ENCODE measurements around the gene SLC35A3. TPM values are rescaled to one million over a fixed set of nuclear protein-coding genes. Genes with fewer than 3 reads are reported as not detected.

SLC35A3 gene
- total and polyA plus RNA-seq, 10 of the 15 experiments (the other 5 are each of a cell fraction or from before 2014, with no cell fraction given): 3.6 to 24.3 (median 15.4) TPM

GRCh38 chr1:99993468-99993845 lies 23.7 kb downstream of the SLC35A3 start:
- ChIA-PET CTCF (no interaction called here), SMC1A (ENCODE audit: uncharacterized antibody, unreplicated experiment) (no interaction called here), POLR2A (no interaction called here), RAD21 (ENCODE audit: unreplicated experiment) (no interaction called here)
- in situ Hi-C loops (cut with MboI): no loop called here
- H3K79me2 ChIP-seq (ENCODE audit: control insufficient read depth, insufficient read depth, low read length): peaks cover 2% of the 10 kb centered on the region
- H3K36me3 ChIP-seq (ENCODE audit: control insufficient read depth in 2 of 2, insufficient read depth in 2 of 2, low read length in 1 of 2): no peaks in the 10 kb centered on the region; a peak in 1 of 4 replicates
- H3K27me3 ChIP-seq (replicated peaks in 1 of 2; ENCODE audit: control insufficient read depth in 2 of 2, insufficient read depth in 2 of 2, low read length in 1 of 2): no peaks in the 10 kb centered on the region
- intact Hi-C loops (cut with micrococcal nuclease; ENCODE audit: unreplicated experiment): no loop called here
- no peaks in the 10 kb centered on the region for H3K4me1 ChIP-seq (ENCODE audit: control insufficient read depth, insufficient read depth, low read length)
- no peak for FAIRE-seq
- no peaks in the 10 kb centered on the region; the same call in 1 of the 3 replicates for H3K9me3 ChIP-seq (replicated peaks; ENCODE audit: control insufficient read depth, insufficient read depth, low read length)
- ATAC-seq: no peak
- no peak for DNase-seq (ENCODE audit: low read depth, low spot score)
- over 99% methylated on average over 5 of the region's 5 CpGs for WGBS (ENCODE audit: insufficient coverage, insufficient replicate concordance, low lambda C conversion rate, missing lambda C conversion rate)
- no peak overlapping the region for H3K9ac ChIP-seq (ENCODE audit: control insufficient read depth, insufficient read depth, low read length)
- H2AFZ ChIP-seq (ENCODE audit: control insufficient read depth, low read depth, low read length): no peak overlapping the region
- no peak overlapping the region for H3K4me2 ChIP-seq (ENCODE audit: control insufficient read depth, insufficient read depth)
- BruUV-seq (replicated peaks): no TSS peak
- no peak overlapping the region for H3K4me3 ChIP-seq
- TF ChIP-seq MTA2 (IDR thresholded peaks at IDR 0.05; ENCODE audit: low read depth) (no peak), CHD1 (IDR thresholded peaks at IDR 0.05; ENCODE audit: low read depth, low read length) (no peak), YBX1 (IDR thresholded peaks at IDR 0.05) (no peak), PRDM15 (CRISPR knock-in tag; IDR thresholded peaks at IDR 0.05) (no peak), ZBTB11 (CRISPR knock-in tag; IDR thresholded peaks at IDR 0.05) (no peak), ATF7 (IDR thresholded peaks at IDR 0.05; ENCODE audit: low read depth) (no peak)
- H4K20me1 ChIP-seq (ENCODE audit: control insufficient read depth, insufficient read depth): no peaks in the 10 kb centered on the region
- no peak overlapping the region for H3K27ac ChIP-seq (ENCODE audit: control insufficient read depth, insufficient read depth)
